ENCODE data around the gene HOXA7. TPM values are rescaled to one million over a fixed set of nuclear protein-coding genes. Genes with fewer than 3 reads are reported as not detected.

The HOXA7 gene
- total and polyA plus RNA-seq, 2 donors (not counting 3 experiments of a cell fraction or from before 2014, with no cell fraction given), result 18.1 to 18.5 TPM

DNA sequence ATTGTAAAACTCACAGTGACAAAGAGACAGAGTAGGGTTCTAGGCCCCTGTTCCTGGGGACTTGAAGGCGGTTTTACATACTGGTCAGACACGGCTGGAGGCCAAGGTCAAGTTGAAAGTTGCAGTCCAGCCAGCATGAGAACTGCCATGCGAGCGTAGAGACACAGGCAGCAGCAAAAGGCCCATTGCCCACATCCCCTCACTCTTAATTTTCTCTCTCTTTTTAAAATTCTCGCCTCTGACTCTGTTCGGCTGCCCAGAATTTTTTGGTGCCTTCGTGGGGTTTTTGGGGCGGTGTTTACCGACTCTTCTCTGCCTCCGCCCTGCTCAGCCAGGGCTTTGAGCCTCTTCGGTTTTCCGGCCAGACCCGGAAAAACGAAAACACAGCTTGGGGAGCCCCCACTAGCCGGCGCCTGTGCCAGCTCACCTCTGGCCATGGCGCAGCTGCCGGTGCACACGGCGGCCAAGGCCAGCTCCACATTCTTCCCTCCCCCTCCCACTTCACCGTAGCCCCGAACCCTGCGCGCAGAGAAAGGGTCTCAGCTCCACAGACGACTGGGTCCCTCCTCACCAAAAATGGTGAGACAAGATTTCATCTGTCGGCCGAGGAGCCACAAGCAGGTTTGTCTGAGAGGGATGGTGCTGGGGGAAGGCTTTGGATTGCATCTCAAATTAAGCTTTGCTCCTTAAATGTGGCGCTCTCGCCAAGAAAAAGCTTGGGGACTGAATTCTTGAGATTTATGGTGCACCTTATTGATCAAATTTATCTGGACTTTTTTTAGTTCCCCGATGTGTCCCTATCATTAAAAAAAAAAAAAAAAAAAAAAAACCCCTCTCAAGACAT is 45.8 kb upstream of the HOXA7 start:
- no peak for FAIRE-seq
- Histone ChIP-seq H3K4me3 (replicated peaks in 1 of 3; ENCODE audit: insufficient read depth in 1 of 3, low read depth in 1 of 3, low read length in 3 of 3) (no peak overlapping the region), H4K20me1 (replicated peaks; ENCODE audit: control insufficient read depth, extremely low read depth, insufficient read depth, low read length) (no peaks in the 10 kb centered on the region), H3K79me2 (ENCODE audit: control insufficient read depth, insufficient read depth, low read length) (no peaks in the 10 kb centered on the region), H3K9me3 (replicated peaks; ENCODE audit: control insufficient read depth, insufficient read depth, low read length) (no peaks in the 10 kb centered on the region), H3K4me1 (ENCODE audit: control insufficient read depth, extremely low read depth, insufficient read depth, low read length) (peaks cover 26% of the 10 kb centered on the region), H3K36me3 (ENCODE audit: control insufficient read depth in 2 of 2, extremely low read depth in 1 of 2, insufficient read depth in 2 of 2, low read length in 2 of 2) (no peaks in the 10 kb centered on the region), H3K27ac (ENCODE audit: insufficient read depth, low read depth, low read length) (no peak overlapping the region), H3K9ac (replicated peaks; ENCODE audit: extremely low read depth, insufficient read depth, low read length) (no peak overlapping the region), H3K27me3 (ENCODE audit: control insufficient read depth in 2 of 2, insufficient read depth in 2 of 2, low read length in 2 of 2) (peaks cover 84 to 94% of the 10 kb centered on the region in 2 experiments), H3K4me2 (ENCODE audit: insufficient read depth, low read length) (no peak overlapping the region), H3K9me1 (replicated peaks; ENCODE audit: control insufficient read depth, extremely low read depth, insufficient read depth, low read length) (no peaks in the 10 kb centered on the region), H2AFZ (ENCODE audit: low read depth, low read length) (no peak overlapping the region)
- intact Hi-C loops (cut with micrococcal nuclease) (no loop called here), dilution Hi-C loops (cut with MboI; ENCODE audit: extremely low pct_ligation_motif_present, low sequenced_read_pairs) (no loop called here)
- ChIA-PET POLR2A (no interaction called here), CTCF (interaction anchor here (0.9 to 1.7 kb wide), 7 partner anchors 9 to 891 kb away, joined by 3 to 4 read pairs (median 3); no protein-coding TSS in a partner anchor)
- TF ChIP-seq EZH2 (IDR thresholded peaks at IDR 0.05; ENCODE audit: borderline replicate concordance, low read depth, low read length, severe bottlenecking) (peak; percentile 2), POLR2AphosphoS5 (IDR thresholded peaks at IDR 0.05; ENCODE audit: insufficient read depth, low read depth, low read length) (no peak)
- BruUV-seq (replicated peaks), result no TSS peak
- DNase-seq (ENCODE audit: low read depth, low spot score), result no peak

DNA sequence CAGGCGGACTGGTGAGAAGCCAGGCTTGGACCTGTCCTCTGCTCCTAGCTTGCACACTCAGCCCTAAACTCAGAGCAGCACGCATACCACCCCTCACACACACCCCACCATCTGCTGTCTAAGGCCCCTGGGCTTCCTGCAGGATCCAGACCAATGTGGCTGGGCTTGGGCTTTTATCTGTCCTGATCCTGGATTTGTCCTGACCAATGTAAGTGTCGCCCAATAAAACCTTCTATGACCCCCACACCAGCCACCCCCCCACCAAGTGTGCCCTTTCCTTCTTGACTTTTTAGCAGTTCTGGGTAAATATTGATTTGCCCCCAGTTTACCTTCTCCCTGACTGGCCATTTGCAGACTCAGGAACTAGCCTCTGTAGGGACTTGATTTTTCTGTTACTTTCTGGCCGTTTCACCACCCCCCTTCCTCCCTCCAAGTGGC is 45.1 kb upstream of the HOXA7 start:
- Histone ChIP-seq H3K36me3 (ENCODE audit: control insufficient read depth in 2 of 2, extremely low read depth in 1 of 2, insufficient read depth in 2 of 2, low read length in 2 of 2) (no peaks in the 10 kb centered on the region), H3K4me3 (replicated peaks in 1 of 3; ENCODE audit: insufficient read depth in 1 of 3, low read depth in 1 of 3, low read length in 3 of 3) (no peak overlapping the region), H4K20me1 (replicated peaks; ENCODE audit: control insufficient read depth, extremely low read depth, insufficient read depth, low read length) (no peaks in the 10 kb centered on the region), H3K27me3 (ENCODE audit: control insufficient read depth in 2 of 2, insufficient read depth in 2 of 2, low read length in 2 of 2) (peaks cover 80 to 94% of the 10 kb centered on the region in 2 experiments), H2AFZ (ENCODE audit: low read depth, low read length) (no peak overlapping the region), H3K9ac (replicated peaks; ENCODE audit: extremely low read depth, insufficient read depth, low read length) (no peak overlapping the region), H3K4me2 (ENCODE audit: insufficient read depth, low read length) (no peak overlapping the region), H3K79me2 (ENCODE audit: control insufficient read depth, insufficient read depth, low read length) (no peaks in the 10 kb centered on the region), H3K4me1 (ENCODE audit: control insufficient read depth, extremely low read depth, insufficient read depth, low read length) (peaks cover 26% of the 10 kb centered on the region), H3K9me3 (replicated peaks; ENCODE audit: control insufficient read depth, insufficient read depth, low read length) (no peaks in the 10 kb centered on the region), H3K9me1 (replicated peaks; ENCODE audit: control insufficient read depth, extremely low read depth, insufficient read depth, low read length) (no peaks in the 10 kb centered on the region), H3K27ac (ENCODE audit: insufficient read depth, low read depth, low read length) (no peak overlapping the region)
- ChIA-PET CTCF (interaction anchor here (0.8 to 2.4 kb wide), 4 partner anchors 9 to 892 kb away, joined by 3 to 6 read pairs (median 4); no protein-coding TSS in a partner anchor), POLR2A (no interaction called here)
- DNase-seq (ENCODE audit: low read depth, low spot score) (no peak), FAIRE-seq (no peak)
- no peak for TF ChIP-seq POLR2AphosphoS5 (IDR thresholded peaks at IDR 0.05; ENCODE audit: insufficient read depth, low read depth, low read length)
- TF ChIP-seq, protein P1, sequence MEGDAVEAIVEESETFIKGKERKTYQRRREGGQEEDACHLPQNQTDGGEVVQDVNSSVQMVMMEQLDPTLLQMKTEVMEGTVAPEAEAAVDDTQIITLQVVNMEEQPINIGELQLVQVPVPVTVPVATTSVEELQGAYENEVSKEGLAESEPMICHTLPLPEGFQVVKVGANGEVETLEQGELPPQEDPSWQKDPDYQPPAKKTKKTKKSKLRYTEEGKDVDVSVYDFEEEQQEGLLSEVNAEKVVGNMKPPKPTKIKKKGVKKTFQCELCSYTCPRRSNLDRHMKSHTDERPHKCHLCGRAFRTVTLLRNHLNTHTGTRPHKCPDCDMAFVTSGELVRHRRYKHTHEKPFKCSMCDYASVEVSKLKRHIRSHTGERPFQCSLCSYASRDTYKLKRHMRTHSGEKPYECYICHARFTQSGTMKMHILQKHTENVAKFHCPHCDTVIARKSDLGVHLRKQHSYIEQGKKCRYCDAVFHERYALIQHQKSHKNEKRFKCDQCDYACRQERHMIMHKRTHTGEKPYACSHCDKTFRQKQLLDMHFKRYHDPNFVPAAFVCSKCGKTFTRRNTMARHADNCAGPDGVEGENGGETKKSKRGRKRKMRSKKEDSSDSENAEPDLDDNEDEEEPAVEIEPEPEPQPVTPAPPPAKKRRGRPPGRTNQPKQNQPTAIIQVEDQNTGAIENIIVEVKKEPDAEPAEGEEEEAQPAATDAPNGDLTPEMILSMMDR (IDR thresholded peaks at IDR 0.05; ENCODE audit: extremely low read depth in 1 of 2, insufficient read depth in 1 of 2, low read depth in 1 of 2, low read length in 2 of 2), result no peak
- no peak for TF ChIP-seq POLR2A (IDR thresholded peaks at IDR 0.05; ENCODE audit: low read depth, low read length)
- TF ChIP-seq EZH2 (IDR thresholded peaks at IDR 0.05; ENCODE audit: borderline replicate concordance, low read depth, low read length, severe bottlenecking), result no peak
- TF ChIP-seq FOS (IDR thresholded peaks at IDR 0.05; ENCODE audit: borderline replicate concordance, insufficient read depth, low read length), result no peak
- TF ChIP-seq GATA2 (IDR thresholded peaks at IDR 0.05; ENCODE audit: insufficient read depth, insufficient read length, low read depth, low read length), result no peak
- TF ChIP-seq JUN (IDR thresholded peaks at IDR 0.05; ENCODE audit: borderline replicate concordance, insufficient read depth, insufficient read length, low read depth), result no peak
- no peak for TF ChIP-seq MYC (IDR thresholded peaks at IDR 0.05; ENCODE audit: low read depth, low read length)
- TF ChIP-seq, protein P2, sequence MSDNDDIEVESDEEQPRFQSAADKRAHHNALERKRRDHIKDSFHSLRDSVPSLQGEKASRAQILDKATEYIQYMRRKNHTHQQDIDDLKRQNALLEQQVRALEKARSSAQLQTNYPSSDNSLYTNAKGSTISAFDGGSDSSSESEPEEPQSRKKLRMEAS (IDR thresholded peaks at IDR 0.05; ENCODE audit: insufficient read depth, insufficient read length), result no peak
- BruUV-seq (replicated peaks), result no TSS peak
- dilution Hi-C loops (cut with MboI; ENCODE audit: extremely low pct_ligation_motif_present, low sequenced_read_pairs), result no loop called here
- intact Hi-C loops (cut with micrococcal nuclease), result loop anchor here (2.0 kb wide), 1 partner anchor 37 kb away; no protein-coding TSS in a partner anchor
